NCI-H82 (cell line): Measurements from ENCODE around the gene CAMK4.
A peak's percentile ranks its signal among the peaks of the same experiment; 100 is the strongest.
"Not testable (repeated sequence)": the region's sequence is repeated elsewhere in the genome, so short reads cannot be mapped to it uniquely, and the experiment has no call there.

ENCODE experiments used
- DNase-seq: peaks from one replicate; lab custom pipeline; 2025; lab: John Stamatoyannopoulos, UW

The CAMK4 gene

DNA sequence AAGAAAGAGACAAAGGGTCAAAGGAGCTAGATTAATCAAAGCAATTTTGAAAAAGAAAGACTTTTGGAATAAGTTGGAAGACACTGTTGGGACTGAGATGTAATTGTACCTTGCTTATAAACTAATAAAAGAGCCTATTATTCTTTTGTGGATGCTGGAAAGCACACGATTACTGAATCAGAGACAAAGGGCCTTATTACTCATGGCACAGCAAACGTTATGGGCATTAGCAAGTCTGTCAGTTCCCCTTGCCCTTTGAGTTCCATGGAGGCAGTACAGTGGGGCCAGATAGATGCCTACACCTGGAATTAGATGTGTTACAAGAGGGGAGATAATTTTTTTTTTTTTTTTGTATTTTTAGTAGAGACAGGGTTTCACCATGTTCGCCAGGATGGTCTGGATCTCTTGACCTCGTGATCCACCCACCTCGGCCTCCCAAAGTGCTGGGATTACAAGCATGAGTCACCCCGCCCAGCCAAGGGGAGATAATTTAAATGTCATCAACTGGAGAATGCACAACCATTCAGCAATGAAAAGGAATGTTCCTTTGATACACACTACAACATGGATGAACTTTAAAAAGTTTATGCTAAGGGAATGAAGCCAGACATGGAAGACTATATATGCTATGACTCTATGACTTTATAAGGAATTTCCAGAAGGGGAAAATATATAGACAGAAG is 159.2 kb downstream of the CAMK4 start:
- no peak for DNase-seq

DNA sequence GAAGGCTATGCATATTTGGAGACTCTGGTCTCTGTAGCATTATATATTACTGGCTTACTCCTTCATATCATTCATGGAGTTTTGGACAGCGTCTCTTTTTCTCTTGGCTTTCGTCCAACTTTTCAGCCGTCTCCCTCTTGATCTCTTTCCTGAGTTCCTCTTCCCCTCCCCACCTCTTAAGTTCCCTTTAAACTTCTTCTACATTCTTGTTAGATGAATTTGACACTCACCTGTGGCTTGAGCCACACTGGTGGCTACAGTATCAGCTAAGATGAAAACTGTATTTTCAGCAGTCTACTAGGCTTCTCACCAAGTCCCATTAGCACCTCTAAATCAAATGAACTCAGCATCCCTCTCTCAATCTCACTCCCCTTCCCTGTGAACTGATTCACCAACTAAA is 160.0 kb downstream of the CAMK4 start:
- no peak for DNase-seq

DNA sequence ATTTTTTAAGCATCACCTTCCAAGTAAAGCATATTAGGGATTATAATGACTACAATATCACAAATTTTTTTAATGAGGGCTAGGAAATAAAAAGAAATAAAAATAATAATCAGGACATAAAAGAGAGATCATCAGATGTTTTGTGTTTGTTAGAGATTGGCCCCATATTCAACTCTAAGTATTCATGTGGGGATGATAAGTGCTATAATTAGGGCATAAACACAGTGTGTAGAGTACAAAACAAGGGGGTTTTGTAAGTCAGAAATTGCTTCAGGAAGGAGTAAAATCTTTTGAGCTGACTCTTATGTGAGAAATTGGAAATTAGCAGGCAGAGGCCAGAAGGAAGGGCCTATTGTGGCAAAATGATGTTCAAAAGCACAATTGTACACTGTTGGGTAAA is 160.9 kb downstream of the CAMK4 start:
- DNase-seq, result no peak

DNA sequence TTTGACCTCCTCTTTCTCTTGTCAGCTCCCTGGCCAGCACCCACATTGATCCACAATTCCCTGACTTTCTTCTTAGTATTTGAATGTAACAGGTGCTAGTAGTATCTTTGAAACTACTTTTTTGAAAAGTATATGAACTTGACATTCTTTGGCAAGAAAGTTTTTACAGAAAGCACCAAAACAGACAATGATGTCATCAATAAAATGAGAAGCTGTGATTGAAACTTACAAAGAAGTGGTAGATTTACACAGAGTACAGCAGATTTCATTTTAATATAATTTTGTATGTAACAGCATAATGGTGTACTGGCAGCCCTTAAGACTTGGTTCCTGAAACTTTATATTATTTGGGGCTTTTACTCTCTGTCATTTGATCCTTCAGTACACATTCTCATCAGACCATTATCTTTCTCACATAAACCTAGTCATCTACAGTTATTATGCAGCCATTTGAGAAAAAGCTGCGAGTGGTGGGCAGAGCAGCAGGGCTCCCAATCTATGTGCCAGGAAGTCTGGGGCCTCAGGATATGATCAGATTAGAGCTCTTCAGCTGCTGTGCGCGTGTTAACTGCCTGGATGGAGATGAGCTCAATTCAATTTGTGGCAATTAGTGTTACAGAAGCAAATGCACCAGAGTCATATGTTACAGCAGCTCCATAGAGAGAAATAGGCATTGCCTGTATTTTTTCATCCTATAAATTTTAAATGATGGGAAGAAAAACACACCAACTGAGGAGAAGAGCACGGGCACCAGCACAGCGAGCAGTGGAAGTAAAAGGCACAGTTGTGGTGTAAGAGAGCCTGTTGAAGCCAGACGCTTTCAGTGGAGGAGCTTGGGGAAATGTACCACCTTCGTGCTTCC is 162.0 kb downstream of the CAMK4 start:
- peak; percentile 86 for DNase-seq

DNA sequence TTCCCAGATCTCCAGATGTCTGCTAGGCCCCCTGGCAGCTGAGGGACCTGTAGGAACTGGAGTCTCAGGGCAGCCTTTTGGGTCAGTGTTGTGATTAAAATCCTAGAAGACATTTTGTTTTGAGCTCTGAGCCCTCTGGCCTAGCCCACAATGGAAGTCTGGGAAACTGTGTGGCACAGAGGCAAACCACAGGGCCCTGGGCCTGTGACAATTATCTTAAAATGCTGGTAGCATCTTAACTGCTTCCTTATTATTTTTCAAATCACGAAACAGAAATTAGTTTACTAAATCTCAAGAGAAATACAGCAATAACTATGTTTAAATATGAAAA is 162.6 kb downstream of the CAMK4 start:
- peak; percentile 70 for DNase-seq

DNA sequence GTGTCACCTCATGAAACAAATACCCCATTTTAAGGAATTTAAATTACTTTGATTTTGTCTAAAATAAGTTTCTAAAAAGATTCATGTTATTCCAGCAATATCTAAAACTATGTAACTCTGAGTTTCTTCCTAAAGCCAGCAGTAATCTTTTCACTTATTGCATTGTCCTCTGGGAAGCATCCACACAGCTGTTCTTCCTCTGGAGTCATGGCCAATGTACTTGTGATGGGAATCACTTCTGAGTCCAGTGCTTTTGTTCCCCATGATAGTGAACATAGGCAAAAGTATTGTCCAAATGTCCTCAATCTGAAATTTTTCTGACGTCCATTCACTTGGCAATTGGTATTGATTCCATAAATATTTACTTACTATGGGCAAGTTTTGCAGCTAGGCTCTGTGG is 163.2 kb downstream of the CAMK4 start:
- DNase-seq, result no peak

DNA sequence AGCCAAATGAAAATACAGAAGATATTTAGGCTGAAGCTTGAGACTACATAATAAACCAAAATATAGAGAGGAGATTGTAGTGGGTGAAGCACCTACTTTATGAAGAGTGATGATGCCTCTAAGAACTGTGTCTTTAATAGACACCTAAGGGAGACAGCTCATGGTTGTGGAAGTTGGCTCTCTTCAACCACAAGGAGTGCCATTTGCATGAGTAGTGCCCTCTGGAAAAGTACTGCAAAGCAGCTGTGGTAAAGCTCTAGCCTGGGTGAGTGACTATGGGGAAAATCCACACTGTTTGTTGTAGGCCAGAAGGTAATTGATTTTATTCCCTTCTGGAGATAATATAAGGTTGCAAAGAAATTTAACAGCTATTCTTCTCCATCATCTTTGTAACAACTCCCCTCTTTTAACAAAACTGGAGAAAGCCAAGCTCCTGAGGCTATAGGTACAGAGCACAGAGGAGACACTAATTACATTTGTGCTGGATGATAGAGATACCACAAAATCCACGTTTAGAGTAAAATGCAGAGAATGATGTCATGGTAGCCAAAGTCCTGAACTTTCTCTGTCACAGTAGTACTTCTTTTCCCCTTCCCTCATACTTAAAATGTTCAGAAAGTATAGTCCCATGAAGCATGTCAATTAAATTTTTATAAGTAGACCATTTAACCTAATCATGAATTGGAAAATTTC is 165.4 kb downstream of the CAMK4 start:
- no peak for DNase-seq

DNA sequence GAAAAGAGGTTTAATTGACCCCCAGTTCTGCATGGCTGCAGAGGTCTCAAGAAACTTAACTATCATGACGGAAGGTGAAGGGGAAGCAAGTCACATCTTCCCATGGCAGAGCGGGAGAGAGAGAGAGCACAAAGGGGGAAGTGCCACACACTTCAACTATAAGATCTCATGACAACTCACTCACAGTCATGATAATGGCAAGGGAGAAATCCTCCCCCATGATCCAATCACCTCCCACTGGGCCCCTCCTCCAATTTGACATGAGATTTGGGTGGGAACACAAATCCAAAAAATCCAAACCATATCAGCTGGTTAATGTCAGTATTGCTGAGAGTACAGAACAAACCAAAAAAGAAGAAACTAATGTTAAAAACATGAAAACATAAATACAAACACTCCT is 168.0 kb downstream of the CAMK4 start:
- DNase-seq, result no peak

DNA sequence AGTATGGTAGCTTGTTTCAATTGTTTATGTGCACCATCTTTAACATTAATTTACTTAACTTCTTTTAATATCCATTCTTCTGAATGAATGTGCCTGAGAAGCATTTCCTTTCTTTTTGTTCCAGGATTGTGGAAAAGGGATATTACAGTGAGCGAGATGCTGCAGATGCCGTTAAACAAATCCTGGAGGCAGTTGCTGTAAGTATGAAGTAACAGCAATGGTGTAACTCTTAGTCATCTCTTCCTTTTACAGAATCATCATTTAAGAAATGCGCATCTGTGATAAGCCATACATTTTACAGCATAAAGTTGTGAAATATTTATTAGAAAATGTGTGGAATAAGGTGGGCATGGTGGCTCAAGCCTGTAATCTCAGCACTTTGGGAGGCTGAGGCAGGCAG is 170.4 kb downstream of the CAMK4 start:
- DNase-seq, result no peak

DNA sequence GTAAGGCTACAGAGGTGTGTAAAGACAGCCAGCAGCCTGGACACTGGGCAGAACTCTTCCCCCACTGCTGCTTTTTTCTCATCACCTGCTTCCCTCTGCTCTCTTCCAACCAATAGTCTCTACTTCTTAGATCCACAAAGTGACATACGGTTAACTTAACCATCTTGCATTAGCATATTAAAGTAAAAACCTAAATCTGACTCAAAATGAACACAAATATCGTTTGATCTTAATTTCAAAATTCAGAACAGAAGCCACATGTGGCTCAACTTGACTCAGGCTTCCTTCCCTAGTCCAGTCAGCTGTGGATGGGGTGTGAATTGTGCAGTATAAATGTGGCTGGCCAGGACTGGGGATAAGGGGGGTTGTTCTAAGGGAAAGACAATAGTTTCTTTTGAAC is 173.8 kb downstream of the CAMK4 start:
- no peak for DNase-seq

DNA sequence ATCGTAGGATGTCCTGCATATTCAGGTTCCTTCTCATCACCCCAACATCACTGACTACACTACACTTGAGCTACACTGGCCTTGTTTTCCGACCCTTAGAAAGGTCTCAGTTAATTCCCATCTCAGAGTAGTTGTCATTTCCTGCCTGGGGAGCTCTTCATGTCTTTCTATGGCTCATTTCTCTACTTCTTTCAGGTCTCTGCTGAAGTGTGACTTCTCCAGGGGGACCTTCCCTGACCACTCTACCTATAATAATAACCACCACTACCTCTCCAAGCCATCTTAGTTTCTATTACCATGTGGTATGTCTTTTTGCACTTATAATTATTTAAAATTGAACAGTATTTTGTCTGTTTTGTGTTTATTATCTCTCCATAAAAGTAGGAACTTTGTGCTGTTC is 174.9 kb downstream of the CAMK4 start:
- no peak for DNase-seq

DNA sequence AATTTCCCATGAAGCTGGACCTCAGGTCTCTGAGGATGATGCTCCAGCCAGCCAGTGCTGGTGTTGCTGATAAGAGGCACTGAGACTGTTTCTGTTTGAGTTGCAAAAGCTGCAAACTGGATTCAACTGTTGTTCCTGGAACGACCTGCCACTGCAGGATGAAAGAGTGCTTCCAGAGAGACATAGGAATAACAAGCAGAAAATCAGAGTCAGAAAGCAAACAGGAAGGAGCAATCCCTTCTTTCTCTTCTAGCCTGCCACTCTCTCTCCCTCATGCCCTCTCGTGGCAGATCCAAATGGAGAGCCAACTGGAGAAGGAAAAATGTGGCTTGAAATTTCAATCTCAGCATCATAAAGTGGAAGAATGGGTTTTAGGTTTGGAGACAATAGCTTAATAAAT is 177.7 kb downstream of the CAMK4 start:
- DNase-seq, result no peak

DNA sequence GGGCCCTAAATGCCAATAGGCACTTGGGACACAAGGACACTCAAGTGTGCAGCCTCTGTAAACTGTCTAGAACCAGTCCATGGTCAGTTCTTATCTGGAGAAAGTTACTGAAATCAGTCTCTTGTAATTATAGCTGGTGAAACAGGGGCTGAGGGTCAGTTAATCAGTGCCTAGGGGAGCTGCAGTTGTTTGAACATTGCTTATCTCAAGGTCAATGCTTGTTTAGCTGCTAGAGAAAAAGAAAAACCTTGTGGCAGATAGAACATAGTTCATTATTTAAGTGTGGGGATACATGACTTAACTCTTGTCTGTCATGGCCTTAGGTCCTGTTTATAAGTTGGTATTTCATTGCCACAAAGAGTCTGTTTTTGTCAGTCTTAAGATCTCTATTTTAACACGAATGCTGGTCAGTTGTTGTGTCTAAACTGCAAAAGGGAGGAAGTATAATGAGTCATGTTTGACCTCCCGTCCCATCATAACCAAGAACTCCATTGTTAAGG is 180.1 kb downstream of the CAMK4 start:
- DNase-seq, result no peak

DNA sequence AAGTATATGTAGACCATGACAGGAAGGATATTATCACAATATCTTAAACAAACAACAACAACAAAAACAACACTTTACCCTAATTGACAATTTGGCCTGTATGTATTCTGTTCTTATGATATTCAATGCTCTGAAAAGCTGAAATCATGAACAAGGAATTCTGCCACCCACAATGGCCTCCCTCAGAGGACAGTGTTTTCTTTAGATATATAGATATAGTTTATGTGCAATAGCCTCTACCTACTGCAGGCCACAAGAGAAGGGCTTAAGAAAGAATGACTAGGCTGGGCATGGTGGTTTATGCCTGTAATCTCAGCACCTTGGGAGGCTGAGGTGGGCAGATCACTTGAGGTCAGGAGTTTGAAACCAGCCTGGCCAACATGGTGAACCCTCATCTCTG is 183.4 kb downstream of the CAMK4 start:
- DNase-seq, result no peak

DNA sequence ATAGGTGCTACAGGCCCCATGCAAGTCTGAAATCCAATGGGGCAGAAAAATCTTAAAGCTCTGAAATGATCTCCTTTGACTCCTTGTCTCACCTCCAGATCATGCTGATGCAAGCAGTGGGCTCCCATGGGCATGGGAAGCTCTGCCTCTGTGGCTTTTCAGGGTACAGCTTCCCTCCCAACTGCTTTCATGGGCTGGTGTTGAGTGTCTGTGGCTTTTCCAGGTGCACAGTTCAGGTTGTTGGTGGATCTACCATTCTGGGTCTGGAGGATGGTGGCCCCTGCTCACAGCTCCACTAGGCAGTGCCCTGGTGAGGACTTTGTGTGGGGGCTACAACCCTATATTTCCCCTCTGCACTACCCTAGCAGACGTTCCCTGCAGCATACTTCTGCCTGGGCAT is 184.6 kb downstream of the CAMK4 start:
- DNase-seq, result no peak

DNA sequence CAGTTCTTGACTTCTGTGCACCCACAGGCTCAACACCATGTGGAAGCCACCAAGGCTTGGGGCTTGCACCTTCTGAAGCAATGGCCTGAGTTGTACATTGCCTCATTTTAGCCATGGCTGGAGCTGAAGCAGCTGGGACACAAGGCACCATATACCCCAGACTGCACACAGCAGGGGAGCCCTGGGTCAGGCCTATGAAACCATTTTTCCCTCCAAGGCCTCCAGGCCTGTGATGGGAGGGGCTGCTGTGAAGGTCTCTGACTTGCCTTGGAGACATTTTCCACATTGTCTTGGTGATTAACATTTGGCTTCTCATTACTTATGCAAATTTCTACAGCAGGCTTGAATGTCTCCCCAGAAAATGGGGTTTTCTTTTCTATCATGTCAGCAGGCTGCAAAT is 185.1 kb downstream of the CAMK4 start:
- DNase-seq, result not testable (repeated sequence)

DNA sequence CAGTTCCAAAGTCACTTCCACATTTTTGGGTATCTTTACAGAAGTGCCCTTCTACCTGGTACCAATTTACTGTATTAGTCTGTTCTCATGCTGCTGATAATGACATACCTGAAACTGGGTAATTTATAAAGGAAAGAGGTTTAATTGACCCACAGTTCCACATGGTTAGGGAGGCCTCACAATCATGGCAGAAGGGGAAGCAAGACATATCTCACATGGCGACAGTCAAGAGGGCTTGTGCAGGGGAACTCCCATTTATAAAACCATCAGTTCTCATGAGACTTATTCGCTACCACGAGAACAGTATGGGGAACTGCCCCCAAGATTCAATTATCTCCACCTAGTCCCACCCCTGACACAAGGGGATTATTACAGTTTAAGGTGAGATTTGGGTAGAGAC is 185.9 kb downstream of the CAMK4 start:
- DNase-seq, result not testable (repeated sequence)

DNA sequence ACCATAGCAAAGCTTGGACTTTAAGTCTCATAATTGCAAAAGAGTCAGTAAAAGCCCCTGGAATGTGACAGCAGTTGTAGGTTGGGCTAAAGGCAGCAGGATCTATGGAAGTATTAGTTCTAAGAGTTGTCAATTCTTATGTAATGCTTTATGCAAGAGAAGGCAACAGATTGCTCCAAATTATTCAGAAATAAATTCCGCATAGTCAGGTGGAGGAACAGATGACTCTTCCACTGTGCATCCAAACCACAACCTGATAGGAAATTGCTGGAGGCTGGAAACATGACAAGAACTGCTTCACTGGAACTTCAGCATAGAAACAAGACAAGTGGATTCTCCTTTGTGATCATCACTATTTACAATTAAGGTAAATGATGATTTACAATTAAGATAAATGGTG is 187.1 kb downstream of the CAMK4 start:
- DNase-seq, result no peak

DNA sequence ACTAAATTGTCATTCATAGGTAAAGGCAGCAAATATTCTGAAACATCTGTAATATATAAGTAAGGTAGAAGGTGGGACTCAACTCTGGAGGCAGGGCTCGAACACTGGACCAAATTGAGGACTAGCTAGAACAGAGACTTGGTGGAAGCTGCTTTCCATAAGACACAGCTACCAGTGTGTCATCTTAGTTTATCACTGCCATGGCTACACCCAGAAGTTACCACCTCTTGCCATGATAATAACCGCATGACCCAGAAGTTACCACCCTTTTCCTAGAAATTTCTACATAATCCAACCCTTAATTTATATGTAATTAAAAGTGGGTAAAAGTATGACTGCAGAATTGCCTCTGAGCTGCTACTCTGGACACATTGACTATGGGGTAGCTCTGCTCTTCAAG is 188.4 kb downstream of the CAMK4 start:
- no peak for DNase-seq

DNA sequence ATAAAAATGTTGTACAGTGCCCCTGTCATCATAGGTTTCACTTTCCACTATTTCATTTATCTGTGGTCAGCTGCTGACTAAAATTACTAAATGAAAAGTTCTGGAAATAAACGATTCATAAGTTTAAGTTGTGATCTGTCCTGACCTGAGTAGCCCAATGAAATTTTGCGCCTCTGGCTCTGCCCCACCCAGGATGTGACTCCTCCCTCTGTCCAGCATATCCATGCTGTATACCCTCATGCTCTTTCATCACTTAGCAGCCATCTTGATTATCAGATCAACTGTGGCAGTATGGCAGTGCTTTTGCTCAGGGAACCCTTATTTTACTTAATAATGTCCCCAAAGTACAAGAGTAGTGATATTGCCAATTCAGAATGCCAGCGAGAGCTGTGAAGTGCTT is 190.9 kb downstream of the CAMK4 start:
- DNase-seq, result no peak

DNA sequence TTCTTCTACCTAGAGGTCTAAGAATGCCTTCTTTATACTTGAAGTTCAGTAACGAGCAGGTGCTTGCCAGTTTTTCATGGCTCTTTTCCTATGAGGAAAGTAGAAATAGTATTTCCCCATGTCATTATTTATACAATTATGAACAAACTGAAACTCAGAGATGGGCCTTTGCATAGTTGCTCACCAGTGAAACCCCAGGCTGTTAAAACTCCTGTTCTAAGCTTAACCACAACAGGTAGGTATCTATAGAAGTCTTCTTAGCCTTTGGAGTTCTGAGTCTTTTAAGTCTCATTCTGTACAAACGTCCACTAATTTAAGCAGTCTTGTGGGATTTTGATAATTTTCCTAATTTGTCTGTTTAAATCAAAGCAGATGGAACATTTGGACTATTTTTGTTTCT is 198.1 kb downstream of the CAMK4 start:
- DNase-seq, result no peak

DNA sequence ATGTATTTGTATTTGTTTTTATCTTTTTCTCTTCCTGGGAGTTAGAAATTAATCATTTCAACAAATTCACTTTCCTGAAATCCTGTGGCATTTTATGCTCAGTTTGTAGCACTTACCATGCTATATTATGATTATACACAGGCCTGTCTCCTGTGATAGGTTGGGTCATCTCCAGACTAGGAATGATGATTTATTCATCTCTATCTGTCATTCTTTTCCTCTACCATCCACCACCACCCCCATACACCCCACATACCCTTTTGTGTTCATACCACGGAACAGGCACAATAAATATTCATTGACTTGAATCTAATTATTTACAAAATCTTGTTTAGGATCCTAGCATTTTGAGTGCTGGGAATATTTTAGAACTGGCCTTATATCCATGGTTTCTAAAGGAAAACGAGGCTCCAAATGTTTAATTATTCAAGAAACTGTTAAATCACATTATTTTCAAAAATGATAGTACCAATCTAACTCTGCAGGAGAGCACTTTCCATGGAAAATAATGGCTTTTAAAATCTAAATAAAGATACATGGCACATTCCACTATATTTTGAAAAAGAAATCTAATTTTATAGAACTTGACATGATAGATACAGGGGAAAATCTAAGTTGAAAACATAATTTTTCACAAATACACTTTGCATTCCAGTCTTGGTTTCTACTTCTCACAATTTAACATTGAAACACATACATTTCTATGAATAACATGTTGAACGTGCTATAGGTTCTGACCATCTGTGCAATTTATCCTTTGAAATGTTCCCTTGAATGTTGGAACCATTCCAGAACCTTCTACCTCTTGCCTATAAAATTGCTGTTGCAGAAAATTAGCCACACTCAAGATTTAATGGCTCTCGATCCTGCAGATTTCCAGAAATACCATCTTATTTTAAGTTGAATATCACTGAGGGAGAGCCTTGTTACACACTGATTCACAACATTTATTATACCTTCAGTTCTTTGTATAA is 198.8 kb downstream of the CAMK4 start:
- no peak for DNase-seq
